Gastrocnemius medialis (tissue), 4 donors: ENCODE data around the gene SV2C.

Experiments
- POLR2A ChIP-seq, 2 donors: fragments of 450-650 bp; IDR thresholded peaks; one replicate each; pipeline ENCODE4 v1.6.1; 2017; ENCODE audit warnings: antibody characterized with exemption in 2 of 2, mild to moderate bottlenecking in 2 of 2, moderate library complexity in 2 of 2
- TF ChIP-seq, protein P1 (sequence below), 5 experiments: fragments of 450-650 bp in 3 of 5; fragments of 200-600 bp in 2 of 5; sonication (generic) in 2 of 5; IDR thresholded peaks in 4 of 5; conservative IDR thresholded peaks in 1 of 5; 1 replicate in 4 of 5; 2 replicates in 1 of 5; pipeline ENCODE4 v1.5.1; 2016 to 2019; ENCODE audit warnings: antibody characterized with exemption in 5 of 5, mild to moderate bottlenecking in 3 of 5, moderate library complexity in 3 of 5

DNA sequence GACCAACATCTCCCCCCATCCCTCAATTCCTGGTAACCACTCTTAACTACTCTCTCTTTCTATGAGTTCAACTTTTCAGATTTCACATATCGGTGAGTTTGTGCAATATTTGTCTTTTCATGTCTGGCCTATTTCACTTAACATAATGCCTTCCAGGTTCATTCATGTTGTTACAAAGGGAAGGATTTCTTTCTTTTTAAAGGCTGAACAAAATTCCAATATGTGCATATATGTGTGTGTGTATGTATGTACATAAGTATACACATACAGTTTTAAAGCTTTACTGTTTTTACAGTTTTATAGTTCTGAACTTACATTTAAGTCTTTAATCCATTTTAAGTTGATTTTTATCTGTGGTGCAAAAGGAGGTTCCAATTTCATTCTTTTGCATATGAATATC is 130.7 kb downstream of the SV2C start:
- TF ChIP-seq, protein P1, sequence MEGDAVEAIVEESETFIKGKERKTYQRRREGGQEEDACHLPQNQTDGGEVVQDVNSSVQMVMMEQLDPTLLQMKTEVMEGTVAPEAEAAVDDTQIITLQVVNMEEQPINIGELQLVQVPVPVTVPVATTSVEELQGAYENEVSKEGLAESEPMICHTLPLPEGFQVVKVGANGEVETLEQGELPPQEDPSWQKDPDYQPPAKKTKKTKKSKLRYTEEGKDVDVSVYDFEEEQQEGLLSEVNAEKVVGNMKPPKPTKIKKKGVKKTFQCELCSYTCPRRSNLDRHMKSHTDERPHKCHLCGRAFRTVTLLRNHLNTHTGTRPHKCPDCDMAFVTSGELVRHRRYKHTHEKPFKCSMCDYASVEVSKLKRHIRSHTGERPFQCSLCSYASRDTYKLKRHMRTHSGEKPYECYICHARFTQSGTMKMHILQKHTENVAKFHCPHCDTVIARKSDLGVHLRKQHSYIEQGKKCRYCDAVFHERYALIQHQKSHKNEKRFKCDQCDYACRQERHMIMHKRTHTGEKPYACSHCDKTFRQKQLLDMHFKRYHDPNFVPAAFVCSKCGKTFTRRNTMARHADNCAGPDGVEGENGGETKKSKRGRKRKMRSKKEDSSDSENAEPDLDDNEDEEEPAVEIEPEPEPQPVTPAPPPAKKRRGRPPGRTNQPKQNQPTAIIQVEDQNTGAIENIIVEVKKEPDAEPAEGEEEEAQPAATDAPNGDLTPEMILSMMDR (IDR thresholded peaks at IDR 0.05 in 4 of 5, conservative IDR thresholded peaks at IDR 0.05 in 1 of 5) = no peak
- no peak for TF ChIP-seq POLR2A (IDR thresholded peaks at IDR 0.05)
